ENCODE data around the gene TRIM24. TPM values are rescaled to one million over a fixed set of nuclear protein-coding genes. Genes with fewer than 3 reads are reported as not detected.
"Not testable (repeated sequence)": the region's sequence is repeated elsewhere in the genome, so short reads cannot be mapped to it uniquely, and the experiment has no call there.

The TRIM24 gene
- total RNA-seq, 1 donor from 2014 or later: 23.9 TPM

DNA sequence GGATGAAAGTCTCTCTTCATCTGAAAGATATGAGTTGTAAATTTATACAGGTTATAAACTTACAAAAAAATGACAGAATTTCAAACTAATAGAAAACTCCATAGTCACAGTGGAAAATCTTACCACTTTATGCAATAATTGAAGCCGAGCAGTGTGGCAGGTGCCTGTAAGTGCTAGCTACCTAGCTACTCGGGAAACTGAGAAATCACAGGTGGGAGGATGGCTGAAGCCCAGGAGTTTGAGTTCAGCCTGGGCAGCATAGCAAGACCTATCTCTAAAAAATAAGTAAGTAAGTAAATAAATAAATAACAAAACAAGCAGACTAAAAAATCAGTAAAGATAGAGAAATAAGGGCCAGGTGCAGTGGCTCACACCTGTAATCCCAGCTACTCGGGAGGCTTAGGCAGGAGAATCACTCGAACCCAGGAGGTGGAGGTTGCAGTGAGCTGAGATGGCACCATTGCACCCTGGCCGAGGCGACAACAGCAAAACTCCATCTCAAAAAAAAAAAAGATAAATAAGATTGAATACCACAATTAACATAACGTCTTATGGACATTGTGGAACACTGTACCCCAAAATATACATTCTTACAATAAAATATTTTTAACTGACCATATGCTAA, 61.9 kb downstream of the TRIM24 start:
- H3K4me1 ChIP-seq: no peaks in the 10 kb centered on the region
- H3K27me3 ChIP-seq: no peaks in the 10 kb centered on the region
- ATAC-seq (no peak), DNase-seq (no peak)
- TF ChIP-seq, protein P1, sequence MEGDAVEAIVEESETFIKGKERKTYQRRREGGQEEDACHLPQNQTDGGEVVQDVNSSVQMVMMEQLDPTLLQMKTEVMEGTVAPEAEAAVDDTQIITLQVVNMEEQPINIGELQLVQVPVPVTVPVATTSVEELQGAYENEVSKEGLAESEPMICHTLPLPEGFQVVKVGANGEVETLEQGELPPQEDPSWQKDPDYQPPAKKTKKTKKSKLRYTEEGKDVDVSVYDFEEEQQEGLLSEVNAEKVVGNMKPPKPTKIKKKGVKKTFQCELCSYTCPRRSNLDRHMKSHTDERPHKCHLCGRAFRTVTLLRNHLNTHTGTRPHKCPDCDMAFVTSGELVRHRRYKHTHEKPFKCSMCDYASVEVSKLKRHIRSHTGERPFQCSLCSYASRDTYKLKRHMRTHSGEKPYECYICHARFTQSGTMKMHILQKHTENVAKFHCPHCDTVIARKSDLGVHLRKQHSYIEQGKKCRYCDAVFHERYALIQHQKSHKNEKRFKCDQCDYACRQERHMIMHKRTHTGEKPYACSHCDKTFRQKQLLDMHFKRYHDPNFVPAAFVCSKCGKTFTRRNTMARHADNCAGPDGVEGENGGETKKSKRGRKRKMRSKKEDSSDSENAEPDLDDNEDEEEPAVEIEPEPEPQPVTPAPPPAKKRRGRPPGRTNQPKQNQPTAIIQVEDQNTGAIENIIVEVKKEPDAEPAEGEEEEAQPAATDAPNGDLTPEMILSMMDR (IDR thresholded peaks at IDR 0.05): no peak
- H3K9me3 ChIP-seq: peaks cover 11% of the 10 kb centered on the region
- H3K27ac ChIP-seq: no peak overlapping the region
- H3K36me3 ChIP-seq: peaks cover 38% of the 10 kb centered on the region
- H3K4me3 ChIP-seq: no peak overlapping the region
- intact Hi-C loops (cut with DNase I): no loop called here

DNA sequence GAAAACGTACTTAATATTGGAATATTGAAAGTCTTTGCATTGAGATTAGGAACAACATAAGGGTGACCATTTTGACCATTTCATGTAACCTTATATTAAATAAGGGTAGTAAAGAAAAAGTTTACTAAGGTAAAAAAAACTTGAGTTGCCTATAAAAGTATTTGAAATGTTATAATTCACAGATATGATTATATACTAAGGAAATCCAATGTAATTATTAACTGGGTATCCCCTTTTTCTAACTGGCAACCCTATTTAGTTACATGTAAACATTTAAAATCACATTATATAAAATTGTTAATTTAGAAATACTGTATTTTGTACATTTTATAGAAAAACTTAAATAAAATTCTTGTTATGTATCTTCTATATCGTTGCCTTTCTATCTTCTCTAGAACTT, 64.2 kb downstream of the TRIM24 start:
- peaks cover 36% of the 10 kb centered on the region for H3K36me3 ChIP-seq
- intact Hi-C loops (cut with DNase I): no loop called here

GRCh38 chr7:138525757-138526156, 65.7 kb downstream of the TRIM24 start:
- peaks cover 27% of the 10 kb centered on the region for H3K9me3 ChIP-seq
- H3K27ac ChIP-seq: no peak overlapping the region
- no peaks in the 10 kb centered on the region for H3K4me1 ChIP-seq
- no peak overlapping the region for H3K4me3 ChIP-seq
- peaks cover 23% of the 10 kb centered on the region for H3K36me3 ChIP-seq
- TF ChIP-seq, protein P1 (IDR thresholded peaks at IDR 0.05): no peak
- ATAC-seq (no peak), DNase-seq (no peak)
- intact Hi-C loops (cut with DNase I): no loop called here
- H3K27me3 ChIP-seq: no peaks in the 10 kb centered on the region

More for the DNA sequence above, 64.2 kb downstream of the TRIM24 start:
- TF ChIP-seq, protein P1 (IDR thresholded peaks at IDR 0.05): no peak
- ATAC-seq (no peak), DNase-seq (no peak)
- Histone ChIP-seq H3K4me1 (no peaks in the 10 kb centered on the region), H3K27me3 (no peaks in the 10 kb centered on the region), H3K9me3 (peaks cover 27% of the 10 kb centered on the region), H3K27ac (no peak overlapping the region), H3K4me3 (no peak overlapping the region)

GRCh38 chr7:138527746-138528223, 67.7 kb downstream of the TRIM24 start:
- no peak for DNase-seq
- peaks cover 18% of the 10 kb centered on the region for H3K36me3 ChIP-seq
- intact Hi-C loops (cut with DNase I): no loop called here

DNA sequence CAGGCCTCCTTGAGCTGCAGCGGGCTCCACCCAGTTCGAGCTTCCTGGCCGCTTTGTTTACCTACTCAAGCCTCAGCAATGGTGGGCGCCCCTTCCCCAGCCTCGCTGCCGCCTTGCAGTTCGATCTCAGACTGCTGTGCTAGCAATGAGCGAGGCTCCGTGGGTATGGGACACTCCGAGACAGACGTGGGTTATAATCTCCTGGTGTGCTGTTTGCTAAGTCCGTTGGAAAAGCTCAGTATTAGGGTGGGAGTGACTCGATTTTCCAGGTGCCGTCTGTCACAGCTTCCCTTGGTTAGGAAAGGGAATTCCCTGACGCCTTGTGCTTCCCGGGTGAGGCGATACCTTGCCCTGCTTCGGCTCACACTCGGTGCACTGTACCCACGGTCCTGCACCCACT, 76.8 kb downstream of the TRIM24 start:
- ATAC-seq; H3K4me3 ChIP-seq; H3K27ac ChIP-seq; H3K4me1 ChIP-seq; intact Hi-C loops (cut with DNase I); DNase-seq; H3K27me3 ChIP-seq; H3K9me3 ChIP-seq: not testable (repeated sequence)
- H3K36me3 ChIP-seq: peaks cover 13% of the 10 kb centered on the region

More at GRCh38 chr7:138527746-138528223, 67.7 kb downstream of the TRIM24 start:
- Histone ChIP-seq H3K27ac (no peak overlapping the region), H3K9me3 (peaks cover 27% of the 10 kb centered on the region), H3K27me3 (no peaks in the 10 kb centered on the region), H3K4me1 (no peaks in the 10 kb centered on the region), H3K4me3 (no peak overlapping the region)
- no peak for ATAC-seq
- TF ChIP-seq, protein P1 (IDR thresholded peaks at IDR 0.05): no peak

DNA sequence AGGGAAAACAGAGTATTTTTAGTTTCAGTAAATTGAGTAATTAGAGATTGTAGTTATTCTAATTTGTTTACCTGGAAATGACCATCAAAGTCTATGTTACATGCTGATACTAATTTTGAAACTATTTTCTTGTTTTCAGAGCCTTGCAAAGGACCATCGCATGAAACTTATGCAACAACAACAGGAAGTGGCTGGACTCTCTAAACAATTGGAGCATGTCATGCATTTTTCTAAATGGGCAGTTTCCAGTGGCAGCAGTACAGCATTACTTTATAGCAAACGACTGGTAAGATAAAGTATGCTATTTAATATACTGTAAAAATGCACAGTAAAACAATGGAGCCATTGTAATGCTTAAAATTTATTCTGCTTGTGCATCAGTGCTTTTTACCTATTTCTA, 78.5 kb downstream of the TRIM24 start:
- intact Hi-C loops (cut with DNase I): no loop called here
- peaks cover 7% of the 10 kb centered on the region for H3K4me1 ChIP-seq
- no peaks in the 10 kb centered on the region for H3K9me3 ChIP-seq
- DNase-seq: no peak
- TF ChIP-seq, protein P1 (IDR thresholded peaks at IDR 0.05): no peak
- H3K27me3 ChIP-seq: no peaks in the 10 kb centered on the region
- H3K4me3 ChIP-seq: no peak overlapping the region
- H3K27ac ChIP-seq: no peak overlapping the region
- H3K36me3 ChIP-seq: peaks cover 13% of the 10 kb centered on the region
- no peak for ATAC-seq
